Astrocyte (in vitro differentiated cells and primary cell): ENCODE results near the gene PTPRN2. TPM values are rescaled to one million over a fixed set of nuclear protein-coding genes. Genes with fewer than 3 reads are reported as not detected.
A peak's percentile ranks its signal among the peaks of the same experiment; 100 is the strongest.

Experiments used
- DNase-seq: peaks from one replicate; pipeline ENCODE4 v3.0.0-alpha.2; 2010; ENCODE audit warnings: low read depth
- FAIRE-seq: peaks from 2 replicates; lab custom pipeline; 2011; peaks lifted over from hg19 to GRCh38; lab: Jason Lieb, UNC
- H2AFZ ChIP-seq: 2 replicates; pipeline ENCODE4 v1.6.0; 2012; ENCODE audit warnings: low read depth, low read length, inconsistent platforms
- H3K27ac ChIP-seq: 2 replicates; pipeline ENCODE4 v1.5.1; 2011; ENCODE audit warnings: low read depth, low read length, inconsistent platforms
- H3K27me3 ChIP-seq: 2 replicates; pipeline ENCODE4 v1.6.0; 2011; ENCODE audit warnings: low read length, inconsistent platforms; ENCODE audit not compliant: insufficient read depth
- H3K36me3 ChIP-seq: 2 replicates; pipeline ENCODE4 v1.5.1; 2011; ENCODE audit warnings: low read length, inconsistent platforms; ENCODE audit not compliant: insufficient read depth
- H3K4me1 ChIP-seq: 2 replicates; pipeline ENCODE4 v1.5.1; 2011; ENCODE audit warnings: low read length, inconsistent platforms; ENCODE audit not compliant: insufficient read depth
- H3K4me2 ChIP-seq: 2 replicates; pipeline ENCODE4 v1.6.0; 2012; ENCODE audit warnings: low read length, inconsistent platforms
- H3K4me3 ChIP-seq: 2 replicates; pipeline ENCODE4 v1.5.1; 2011; ENCODE audit warnings: low read depth, mild to moderate bottlenecking, low read length, inconsistent platforms; ENCODE audit not compliant: insufficient read depth
- H3K79me2 ChIP-seq: 2 replicates; pipeline ENCODE4 v1.6.0; 2012; ENCODE audit warnings: mild to moderate bottlenecking, low read length, inconsistent platforms; ENCODE audit not compliant: insufficient read depth
- H3K9ac ChIP-seq: 2 replicates; pipeline ENCODE4 v1.6.0; 2012; ENCODE audit warnings: mild to moderate bottlenecking, low read length, inconsistent platforms
- H3K9me3 ChIP-seq: 2 replicates; pipeline ENCODE4 v1.5.1; 2012; ENCODE audit warnings: low read depth, mild to moderate bottlenecking, low read length, inconsistent platforms; ENCODE audit not compliant: insufficient read depth
- H4K20me1 ChIP-seq: 2 replicates; pipeline ENCODE4 v1.6.0; 2012; ENCODE audit warnings: low read length, inconsistent platforms; ENCODE audit not compliant: insufficient read depth
- H3K27ac Mint-ChIP-seq: one replicate; pipeline ENCODE4 v1.8.0; 2021; ENCODE audit warnings: mild to moderate bottlenecking, mixed read lengths; ENCODE audit not compliant: unreplicated experiment
- H3K27me3 Mint-ChIP-seq: one replicate; pipeline ENCODE4 v1.8.0; 2021; ENCODE audit warnings: low read depth, mixed read lengths; ENCODE audit not compliant: unreplicated experiment
- H3K36me3 Mint-ChIP-seq: one replicate; pipeline ENCODE4 v1.8.0; 2021; ENCODE audit warnings: low read depth, mixed read lengths; ENCODE audit not compliant: unreplicated experiment
- H3K4me1 Mint-ChIP-seq: one replicate; pipeline ENCODE4 v1.8.0; 2021; ENCODE audit warnings: low read depth, mixed read lengths; ENCODE audit not compliant: unreplicated experiment
- H3K4me3 Mint-ChIP-seq: one replicate; pipeline ENCODE4 v1.8.0; 2021; ENCODE audit warnings: mild to moderate bottlenecking, moderate library complexity, mixed read lengths; ENCODE audit not compliant: unreplicated experiment
- H3K9me3 Mint-ChIP-seq: one replicate; pipeline ENCODE4 v1.8.0; 2021; ENCODE audit warnings: mild to moderate bottlenecking, mixed read lengths; ENCODE audit not compliant: unreplicated experiment
- CTCF ChIP-seq: IDR thresholded peaks from 2 replicates; pipeline ENCODE4 v1.5.1; 2011; ENCODE audit warnings: low read depth, mild to moderate bottlenecking, inconsistent platforms, low read length, moderate library complexity; ENCODE audit not compliant: insufficient read depth
- EZH2 ChIP-seq: IDR thresholded peaks from 2 replicates; pipeline ENCODE4 v1.6.1; 2012; ENCODE audit warnings: mild to moderate bottlenecking, low read length, inconsistent platforms; ENCODE audit not compliant: insufficient read depth
- total RNA-seq: library from RNA; stranded (reverse); gene quantifications from 2 replicates; pipeline ENCODE4 v1.2.1, GENCODE V29; 2021

The PTPRN2 gene
- total RNA-seq, 1 donor from 2014 or later, result 0.09 TPM

- no peaks in the 10 kb centered on the region for H3K36me3 ChIP-seq
- H3K9me3 Mint-ChIP-seq, result peaks cover 20% of the 10 kb centered on the region
- no peaks in the 10 kb centered on the region for H3K4me1 ChIP-seq
- peaks cover 1% of the 10 kb centered on the region for H3K9me3 ChIP-seq
- no peaks in the 10 kb centered on the region for H4K20me1 ChIP-seq
- H3K4me1 Mint-ChIP-seq, result no peaks in the 10 kb centered on the region
- no peak for TF ChIP-seq EZH2
- TF ChIP-seq CTCF, result no peak
- H3K4me3 ChIP-seq, result no peak overlapping the region
- FAIRE-seq (no peak), DNase-seq (peak; percentile 6)
- no peak overlapping the region for H3K27ac Mint-ChIP-seq
- no peak overlapping the region for H3K4me3 Mint-ChIP-seq
- H3K79me2 ChIP-seq, result no peaks in the 10 kb centered on the region
- no peak overlapping the region for H3K27ac ChIP-seq
- H3K27me3 Mint-ChIP-seq, result no peaks in the 10 kb centered on the region
- no peaks in the 10 kb centered on the region for H3K36me3 Mint-ChIP-seq
- no peak overlapping the region for H3K9ac ChIP-seq
- H3K27me3 ChIP-seq, result no peaks in the 10 kb centered on the region
- no peak overlapping the region for H3K4me2 ChIP-seq
- peak overlapping the region; percentile 56 for H2AFZ ChIP-seq
Measured at GRCh38 chr7:157845203-157845835, 742.3 kb downstream of the PTPRN2 start.

- peaks cover 8% of the 10 kb centered on the region for H3K9me3 ChIP-seq
Measured at GRCh38 chr7:157844611-157845010, 743.0 kb downstream of the PTPRN2 start.

More at GRCh38 chr7:157844611-157845010, 743.0 kb downstream of the PTPRN2 start:
- FAIRE-seq (no peak), DNase-seq (no peak)
- Mint-ChIP-seq H3K9me3 (peaks cover 16% of the 10 kb centered on the region), H3K27ac (no peak overlapping the region), H3K4me1 (no peaks in the 10 kb centered on the region), H3K27me3 (no peaks in the 10 kb centered on the region), H3K36me3 (no peaks in the 10 kb centered on the region), H3K4me3 (no peak overlapping the region)
- no peak overlapping the region for H2AFZ ChIP-seq
- no peaks in the 10 kb centered on the region for H3K36me3 ChIP-seq
- H4K20me1 ChIP-seq, result no peaks in the 10 kb centered on the region
- no peak overlapping the region for H3K27ac ChIP-seq
- no peak overlapping the region for H3K9ac ChIP-seq
- H3K4me2 ChIP-seq, result no peak overlapping the region
- H3K4me3 ChIP-seq, result no peak overlapping the region
- H3K79me2 ChIP-seq, result no peaks in the 10 kb centered on the region
- H3K4me1 ChIP-seq, result no peaks in the 10 kb centered on the region
- H3K27me3 ChIP-seq, result no peaks in the 10 kb centered on the region
- TF ChIP-seq EZH2, result no peak
- no peak for TF ChIP-seq CTCF
